ENCODE measurements around the gene SLC13A5. TPM values are rescaled to one million over a fixed set of nuclear protein-coding genes. Genes with fewer than 3 reads are reported as not detected.

Gene SLC13A5
- total RNA-seq, 1 donor from 2014 or later = not detected

GRCh38 chr17:6681176-6681575, 32.0 kb downstream of the SLC13A5 start:
- H3K4me1 Mint-ChIP-seq = peaks cover 3% of the 10 kb centered on the region
- Histone ChIP-seq H3K27me3 (no peaks in the 10 kb centered on the region), H3K9me3 (ENCODE audit: low read depth) (no peaks in the 10 kb centered on the region), H3K4me3 (no peak overlapping the region), H3K27ac (no peak overlapping the region), H3K36me3 (no peaks in the 10 kb centered on the region), H2AFZ (replicated peaks) (no peak overlapping the region), H3F3A (ENCODE audit: low read depth) (no peaks in the 10 kb centered on the region), H3K9ac (no peak overlapping the region), H4K20me1 (ENCODE audit: low read depth) (no peaks in the 10 kb centered on the region), H3K4me1 (no peaks in the 10 kb centered on the region), H3K79me2 (ENCODE audit: low read depth) (no peaks in the 10 kb centered on the region), H3K4me2 (no peak overlapping the region)
- H3K9me3 Mint-ChIP-seq = no peaks in the 10 kb centered on the region
- H3K27ac Mint-ChIP-seq = no peak overlapping the region
- no peak for DNase-seq (ENCODE audit: low spot score)
- H3K27me3 Mint-ChIP-seq (ENCODE audit: insufficient read depth, low read depth) = peaks cover 7% of the 10 kb centered on the region
- no peaks in the 10 kb centered on the region for H3K36me3 Mint-ChIP-seq
- TF ChIP-seq EZH2 (IDR thresholded peaks at IDR 0.05) = no peak
- no peak for TF ChIP-seq EZH2phosphoT487 (IDR thresholded peaks at IDR 0.05)
- TF ChIP-seq, protein P1, sequence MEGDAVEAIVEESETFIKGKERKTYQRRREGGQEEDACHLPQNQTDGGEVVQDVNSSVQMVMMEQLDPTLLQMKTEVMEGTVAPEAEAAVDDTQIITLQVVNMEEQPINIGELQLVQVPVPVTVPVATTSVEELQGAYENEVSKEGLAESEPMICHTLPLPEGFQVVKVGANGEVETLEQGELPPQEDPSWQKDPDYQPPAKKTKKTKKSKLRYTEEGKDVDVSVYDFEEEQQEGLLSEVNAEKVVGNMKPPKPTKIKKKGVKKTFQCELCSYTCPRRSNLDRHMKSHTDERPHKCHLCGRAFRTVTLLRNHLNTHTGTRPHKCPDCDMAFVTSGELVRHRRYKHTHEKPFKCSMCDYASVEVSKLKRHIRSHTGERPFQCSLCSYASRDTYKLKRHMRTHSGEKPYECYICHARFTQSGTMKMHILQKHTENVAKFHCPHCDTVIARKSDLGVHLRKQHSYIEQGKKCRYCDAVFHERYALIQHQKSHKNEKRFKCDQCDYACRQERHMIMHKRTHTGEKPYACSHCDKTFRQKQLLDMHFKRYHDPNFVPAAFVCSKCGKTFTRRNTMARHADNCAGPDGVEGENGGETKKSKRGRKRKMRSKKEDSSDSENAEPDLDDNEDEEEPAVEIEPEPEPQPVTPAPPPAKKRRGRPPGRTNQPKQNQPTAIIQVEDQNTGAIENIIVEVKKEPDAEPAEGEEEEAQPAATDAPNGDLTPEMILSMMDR (IDR thresholded peaks at IDR 0.05) = no peak
- no peak overlapping the region for H3K4me3 Mint-ChIP-seq

DNA sequence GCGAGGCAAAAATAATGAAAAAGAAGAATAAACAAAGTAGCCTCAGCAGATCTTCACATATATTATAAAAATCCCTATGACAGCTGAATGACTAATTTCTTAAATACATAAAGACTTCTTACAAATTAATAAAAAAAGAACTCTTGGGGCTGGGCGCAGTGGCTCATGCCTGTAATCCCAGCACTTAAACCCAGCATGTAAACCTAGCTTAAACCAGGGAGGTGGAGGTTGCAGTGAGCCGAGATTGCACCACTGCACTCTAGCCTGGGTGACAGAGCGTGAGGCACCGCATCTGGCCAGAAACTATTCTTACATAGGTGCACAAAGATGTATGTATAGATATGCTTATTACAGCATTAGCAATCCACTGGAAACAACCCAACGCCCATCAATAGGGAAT, 33.9 kb downstream of the SLC13A5 start:
- DNase-seq (ENCODE audit: low spot score) = no peak
- Histone ChIP-seq H3K4me3 (no peak overlapping the region), H3K9ac (no peak overlapping the region), H3K4me2 (no peak overlapping the region), H3K27me3 (no peaks in the 10 kb centered on the region), H3F3A (ENCODE audit: low read depth) (no peaks in the 10 kb centered on the region), H3K27ac (no peak overlapping the region), H2AFZ (replicated peaks) (no peak overlapping the region), H3K9me3 (ENCODE audit: low read depth) (no peaks in the 10 kb centered on the region), H3K79me2 (ENCODE audit: low read depth) (no peaks in the 10 kb centered on the region), H3K36me3 (no peaks in the 10 kb centered on the region), H3K4me1 (no peaks in the 10 kb centered on the region), H4K20me1 (ENCODE audit: low read depth) (no peaks in the 10 kb centered on the region)
- Mint-ChIP-seq H3K4me3 (no peak overlapping the region), H3K27me3 (ENCODE audit: insufficient read depth, low read depth) (peaks cover 9% of the 10 kb centered on the region), H3K4me1 (peaks cover under 1% of the 10 kb centered on the region), H3K27ac (no peak overlapping the region), H3K9me3 (no peaks in the 10 kb centered on the region), H3K36me3 (no peaks in the 10 kb centered on the region)
- no peak for TF ChIP-seq EZH2 (IDR thresholded peaks at IDR 0.05)
- no peak for TF ChIP-seq EZH2phosphoT487 (IDR thresholded peaks at IDR 0.05)
- TF ChIP-seq, protein P1 (IDR thresholded peaks at IDR 0.05) = no peak

DNA sequence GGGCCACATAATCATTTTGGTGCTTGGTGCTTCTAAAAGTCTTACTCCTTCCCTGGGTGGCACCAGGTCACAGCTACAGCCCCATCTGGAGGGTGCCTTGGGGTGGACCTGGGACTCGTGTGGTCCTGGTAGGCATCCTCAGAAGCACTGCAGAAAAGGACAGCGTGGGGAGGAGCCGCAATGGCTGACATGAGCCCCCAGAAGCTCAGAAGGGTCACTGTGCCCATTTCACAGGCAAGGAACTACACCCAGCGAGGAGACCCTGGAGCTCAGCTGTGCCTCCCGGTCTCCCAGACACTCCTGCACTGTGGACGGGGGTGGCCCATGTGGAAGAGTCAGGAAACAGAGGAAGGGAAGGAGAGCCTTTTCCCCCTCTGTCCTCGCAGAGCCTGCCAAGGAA, 35.2 kb downstream of the SLC13A5 start:
- no peak for TF ChIP-seq EZH2phosphoT487 (IDR thresholded peaks at IDR 0.05)
- TF ChIP-seq EZH2 (IDR thresholded peaks at IDR 0.05) = no peak
- TF ChIP-seq, protein P1 (IDR thresholded peaks at IDR 0.05) = no peak
- H3K9ac ChIP-seq = no peak overlapping the region
- Mint-ChIP-seq H3K27ac (no peak overlapping the region), H3K4me3 (no peak overlapping the region), H3K4me1 (no peaks in the 10 kb centered on the region), H3K36me3 (no peaks in the 10 kb centered on the region), H3K27me3 (ENCODE audit: insufficient read depth, low read depth) (peaks cover 11% of the 10 kb centered on the region), H3K9me3 (no peaks in the 10 kb centered on the region)
- DNase-seq (ENCODE audit: low spot score) = no peak
- H3K27me3 ChIP-seq = no peaks in the 10 kb centered on the region
- no peaks in the 10 kb centered on the region for H3F3A ChIP-seq (ENCODE audit: low read depth)
- H3K79me2 ChIP-seq (ENCODE audit: low read depth) = no peaks in the 10 kb centered on the region
- no peaks in the 10 kb centered on the region for H3K4me1 ChIP-seq
- no peak overlapping the region for H3K4me3 ChIP-seq
- H3K9me3 ChIP-seq (ENCODE audit: low read depth) = no peaks in the 10 kb centered on the region
- no peak overlapping the region for H3K4me2 ChIP-seq
- H2AFZ ChIP-seq (replicated peaks) = no peak overlapping the region
- no peak overlapping the region for H3K27ac ChIP-seq
- H3K36me3 ChIP-seq = no peaks in the 10 kb centered on the region
- H4K20me1 ChIP-seq (ENCODE audit: low read depth) = no peaks in the 10 kb centered on the region
